Ishikawa (cell line): ENCODE measurements around the gene HMGCS2.

ENCODE experiments used
- CEBPB ChIP-seq: IDR thresholded peaks from 2 replicates; pipeline ENCODE4 v1.6.1; 2012
- CREB1 ChIP-seq: IDR thresholded peaks from 2 replicates; pipeline ENCODE4 v1.6.1; 2012; ENCODE audit warnings: low read depth
- EGR1 ChIP-seq: IDR thresholded peaks from 2 replicates; pipeline ENCODE4 v1.6.1; 2012
- EP300 ChIP-seq: IDR thresholded peaks from 2 replicates; pipeline ENCODE4 v1.6.1; 2012; ENCODE audit warnings: borderline replicate concordance
- FOXM1 ChIP-seq: IDR thresholded peaks from 2 replicates; pipeline ENCODE4 v1.6.1; 2012; ENCODE audit warnings: low read depth, borderline replicate concordance
- MAX ChIP-seq: IDR thresholded peaks from 2 replicates; pipeline ENCODE4 v1.6.1; 2012
- NFIC ChIP-seq: IDR thresholded peaks from 2 replicates; pipeline ENCODE4 v1.6.1; 2012
- RAD21 ChIP-seq: IDR thresholded peaks from 2 replicates; pipeline ENCODE4 v1.6.1; 2012; ENCODE audit warnings: low read depth
- REST ChIP-seq: IDR thresholded peaks from 2 replicates; pipeline ENCODE4 v1.6.1; 2012; ENCODE audit warnings: low read depth, mild to moderate bottlenecking
- TAF1 ChIP-seq: IDR thresholded peaks from 2 replicates; pipeline ENCODE4 v1.6.1; 2012; ENCODE audit warnings: low read depth, mild to moderate bottlenecking
- TCF12 ChIP-seq: IDR thresholded peaks from 2 replicates; pipeline ENCODE4 v1.6.1; 2012; ENCODE audit warnings: low read depth
- TEAD4 ChIP-seq: IDR thresholded peaks from 2 replicates; pipeline ENCODE4 v1.6.1; 2012
- USF1 ChIP-seq: IDR thresholded peaks from 2 replicates; pipeline ENCODE4 v1.6.1; 2012
- YY1 ChIP-seq: IDR thresholded peaks from 2 replicates; pipeline ENCODE4 v1.6.1; 2012; ENCODE audit warnings: low read depth
- ZBTB7A ChIP-seq: IDR thresholded peaks from 2 replicates; pipeline ENCODE4 v1.6.1; 2012; ENCODE audit warnings: low read depth

HMGCS2 gene

GRCh38 chr1:119731741-119732430, 36.8 kb downstream of the HMGCS2 start:
- TF ChIP-seq MAX (no peak), CEBPB (no peak), REST (no peak), ZBTB7A (no peak), TAF1 (no peak), CREB1 (no peak), TCF12 (no peak), RAD21 (no peak)

- TF ChIP-seq RAD21: no peak
- TF ChIP-seq TEAD4: no peak
- TF ChIP-seq TAF1: no peak
- TF ChIP-seq MAX: no peak
- TF ChIP-seq TCF12: no peak
- no peak for TF ChIP-seq ZBTB7A
- no peak for TF ChIP-seq EGR1
- TF ChIP-seq CREB1: no peak
- no peak for TF ChIP-seq NFIC
- TF ChIP-seq FOXM1: no peak
- TF ChIP-seq EP300: no peak
- TF ChIP-seq USF1: no peak
- no peak for TF ChIP-seq REST
- no peak for TF ChIP-seq YY1
- TF ChIP-seq CEBPB: no peak
Measured at GRCh38 chr1:119731060-119731459, 37.6 kb downstream of the HMGCS2 start.

GRCh38 chr1:119729044-119729443, 39.7 kb downstream of the HMGCS2 start:
- TF ChIP-seq ZBTB7A: no peak
- no peak for TF ChIP-seq NFIC
- TF ChIP-seq FOXM1: no peak
- no peak for TF ChIP-seq TAF1
- TF ChIP-seq TEAD4: no peak
- no peak for TF ChIP-seq TCF12
- TF ChIP-seq CEBPB: no peak
- TF ChIP-seq MAX: no peak

GRCh38 chr1:119727991-119728390, 40.7 kb downstream of the HMGCS2 start:
- no peak for TF ChIP-seq TEAD4
- no peak for TF ChIP-seq REST
- no peak for TF ChIP-seq MAX
- TF ChIP-seq FOXM1: no peak
- no peak for TF ChIP-seq RAD21
- no peak for TF ChIP-seq CREB1
- no peak for TF ChIP-seq YY1
- TF ChIP-seq TAF1: no peak
- TF ChIP-seq CEBPB: no peak
- no peak for TF ChIP-seq NFIC
- no peak for TF ChIP-seq ZBTB7A
- TF ChIP-seq EGR1: no peak
- TF ChIP-seq EP300: no peak
- TF ChIP-seq USF1: no peak
